NCI-H146 treated with DMSO at 0.1 percent for 48 hours (cell line): ENCODE measurements around the gene TCF12.
"Not testable (repeated sequence)": the region's sequence is repeated elsewhere in the genome, so short reads cannot be mapped to it uniquely, and the experiment has no call there.

Experiments used
- DNase-seq: peaks from one replicate; lab custom pipeline; 2025; ENCODE audit not compliant: unreplicated experiment; lab: John Stamatoyannopoulos, UW

Gene TCF12

GRCh38 chr15:57086857-57087427 lies 168.5 kb downstream of the TCF12 start:
- DNase-seq, result no peak

GRCh38 chr15:57089815-57090495 lies 171.5 kb downstream of the TCF12 start:
- no peak for DNase-seq

- DNase-seq, result peak; percentile 44
These were observed 172.0 kb downstream of the TCF12 start for GRCh38 chr15:57090496-57090859.

- no peak for DNase-seq
These were observed 173.2 kb downstream of the TCF12 start for GRCh38 chr15:57091636-57092035.

- DNase-seq, result no peak
These were observed 173.8 kb downstream of the TCF12 start for GRCh38 chr15:57092252-57092651.

GRCh38 chr15:57094321-57095257 lies 176.1 kb downstream of the TCF12 start:
- no peak for DNase-seq

GRCh38 chr15:57095896-57096295 lies 177.5 kb downstream of the TCF12 start:
- no peak for DNase-seq

- no peak for DNase-seq
These were observed 178.8 kb downstream of the TCF12 start for GRCh38 chr15:57097246-57097645.

- DNase-seq, result not testable (repeated sequence)
These were observed 179.6 kb downstream of the TCF12 start for GRCh38 chr15:57097919-57098543.

GRCh38 chr15:57098896-57099295 lies 180.5 kb downstream of the TCF12 start:
- DNase-seq, result no peak

GRCh38 chr15:57100136-57100539 lies 181.7 kb downstream of the TCF12 start:
- DNase-seq, result no peak

GRCh38 chr15:57102858-57103257 lies 184.4 kb downstream of the TCF12 start:
- DNase-seq, result no peak

- no peak for DNase-seq
These were observed 189.9 kb downstream of the TCF12 start for GRCh38 chr15:57108296-57108695.

GRCh38 chr15:57109005-57109404 lies 190.6 kb downstream of the TCF12 start:
- DNase-seq, result no peak

- no peak for DNase-seq
These were observed 192.6 kb downstream of the TCF12 start for GRCh38 chr15:57111002-57111401.

GRCh38 chr15:57112178-57112577 lies 193.7 kb downstream of the TCF12 start:
- DNase-seq, result no peak

GRCh38 chr15:57114070-57114469 lies 195.6 kb downstream of the TCF12 start:
- DNase-seq, result no peak

- no peak for DNase-seq
These were observed 199.8 kb downstream of the TCF12 start for GRCh38 chr15:57118013-57118799.

- DNase-seq, result no peak
These were observed 203.8 kb downstream of the TCF12 start for GRCh38 chr15:57122080-57122840.

GRCh38 chr15:57124036-57124435 lies 205.6 kb downstream of the TCF12 start:
- DNase-seq, result no peak
